DOHH2 (cell line): ENCODE results near the gene PGGHG.
"Not testable (repeated sequence)": the region's sequence is repeated elsewhere in the genome, so short reads cannot be mapped to it uniquely, and the experiment has no call there.

ENCODE experiments used
- H3F3A ChIP-seq: fragments of 200-600 bp; sonication (generic), shearing (Covaris generic); 2 replicates; pipeline ENCODE4 v1.6.0; 2016; ENCODE audit warnings: antibody characterized with exemption, mild to moderate bottlenecking; ENCODE audit not compliant: control insufficient read depth, insufficient read depth
- H3K27ac ChIP-seq: fragments of 200-600 bp; sonication (generic); 2 replicates; pipeline ENCODE4 v1.5.1; 2014; ENCODE audit warnings: low read depth, mild to moderate bottlenecking, low read length, moderate library complexity
- H3K27me3 ChIP-seq: fragments of 200-600 bp; sonication (generic); 2 replicates; pipeline ENCODE4 v1.6.1; 2014; ENCODE audit warnings: mild to moderate bottlenecking, low read length, mixed read lengths; ENCODE audit not compliant: control insufficient read depth
- H3K36me3 ChIP-seq: fragments of 200-600 bp; sonication (generic); 2 replicates; pipeline ENCODE4 v1.6.1; 2014; ENCODE audit warnings: mild to moderate bottlenecking, low read length, moderate library complexity, mixed read lengths; ENCODE audit not compliant: control insufficient read depth
- H3K4me1 ChIP-seq: fragments of 200-600 bp; sonication (generic); 2 replicates; pipeline ENCODE4 v1.6.1; 2014; ENCODE audit warnings: mild to moderate bottlenecking, low read length, mixed read lengths; ENCODE audit not compliant: control insufficient read depth
- H3K4me2 ChIP-seq: fragments of 200-600 bp; sonication (generic); 2 replicates; pipeline ENCODE4 v1.6.0; 2014; ENCODE audit warnings: mild to moderate bottlenecking, low read length, moderate library complexity
- H3K4me3 ChIP-seq: fragments of 200-600 bp; sonication (generic); 2 replicates; pipeline ENCODE4 v1.5.1; 2014; ENCODE audit warnings: mild to moderate bottlenecking, low read length, mixed read lengths
- H3K79me2 ChIP-seq: fragments of 200-600 bp; sonication (generic); 2 replicates; pipeline ENCODE4 v1.6.1; 2014; ENCODE audit warnings: mild to moderate bottlenecking, low read length, mixed read lengths; ENCODE audit not compliant: control insufficient read depth
- H3K9me2 ChIP-seq: fragments of 200-600 bp; sonication (generic); replicated peaks from 2 replicates; pipeline ENCODE4 v1.6.1; 2014; ENCODE audit warnings: mild to moderate bottlenecking, low read length, mixed read lengths; ENCODE audit not compliant: control insufficient read depth
- H3K9me3 ChIP-seq: fragments of 200-600 bp; sonication (generic); 2 replicates; pipeline ENCODE4 v1.6.1; 2014; ENCODE audit warnings: antibody characterized with exemption, low read length, mixed read lengths; ENCODE audit not compliant: control insufficient read depth, insufficient read depth
- H4K20me1 ChIP-seq: fragments of 200-600 bp; sonication (generic); 2 replicates; pipeline ENCODE4 v1.6.0; 2014; ENCODE audit warnings: low read depth, mild to moderate bottlenecking, antibody characterized with exemption, low read length, moderate library complexity; ENCODE audit not compliant: control insufficient read depth, insufficient read depth
- EZH2phosphoT487 ChIP-seq: fragments of 200-600 bp; sonication (generic); IDR thresholded peaks from 2 replicates; pipeline ENCODE4 v1.6.1; 2017; ENCODE audit warnings: borderline replicate concordance, mild to moderate bottlenecking, antibody characterized with exemption, low read length, moderate library complexity, mixed read lengths
- TF ChIP-seq, protein P1 (sequence below): fragments of 200-600 bp; sonication (generic); IDR thresholded peaks from one replicate; pipeline ENCODE4 v1.5.1; 2014; ENCODE audit warnings: antibody characterized with exemption, mild to moderate bottlenecking, low read depth, low read length; ENCODE audit not compliant: poor library complexity, severe bottlenecking

The PGGHG gene

DNA sequence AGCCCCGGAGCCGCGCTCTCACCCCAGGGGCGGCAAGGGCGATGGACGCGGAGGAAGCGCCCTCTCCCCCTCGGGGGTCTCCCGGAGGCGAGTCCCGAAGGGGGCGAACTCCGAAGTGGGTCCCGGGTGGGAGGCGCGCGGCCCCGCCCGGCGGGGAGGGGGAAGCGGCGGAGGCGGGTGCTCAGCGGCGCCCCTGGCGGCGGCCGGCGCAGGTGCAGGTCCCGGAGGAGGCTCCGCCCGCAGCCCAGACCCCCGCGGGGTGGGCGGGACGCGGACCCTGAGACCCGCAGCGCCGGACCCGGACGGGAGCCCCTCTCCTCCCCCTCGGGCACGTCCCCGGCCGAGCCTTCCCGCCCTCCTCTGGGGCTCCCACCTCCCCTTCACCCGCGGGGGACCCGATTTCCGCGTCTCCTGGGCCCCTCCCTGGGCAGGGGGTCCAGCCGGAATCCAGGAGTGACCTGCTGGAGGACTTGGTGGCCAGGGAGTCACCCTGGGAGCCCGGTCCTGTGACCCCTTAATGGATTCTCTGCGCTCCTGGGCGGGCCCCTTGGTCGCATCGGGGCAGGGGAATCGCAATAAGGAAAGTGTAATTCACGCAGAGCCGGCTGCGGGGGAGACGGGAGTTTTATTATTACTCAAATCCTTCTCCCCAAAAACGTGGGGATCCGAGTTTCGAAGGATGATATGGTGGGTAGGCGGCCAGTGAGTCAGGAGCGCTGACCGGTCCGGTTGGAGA is 22.3 kb downstream of the PGGHG start:
- H4K20me1 ChIP-seq, H3K4me3 ChIP-seq, H3F3A ChIP-seq, H3K27me3 ChIP-seq, H3K27ac ChIP-seq, H3K36me3 ChIP-seq, H3K9me2 ChIP-seq, H3K9me3 ChIP-seq, H3K79me2 ChIP-seq, H3K4me2 ChIP-seq: not testable (repeated sequence)
- peaks cover 41% of the 10 kb centered on the region for H3K4me1 ChIP-seq

DNA sequence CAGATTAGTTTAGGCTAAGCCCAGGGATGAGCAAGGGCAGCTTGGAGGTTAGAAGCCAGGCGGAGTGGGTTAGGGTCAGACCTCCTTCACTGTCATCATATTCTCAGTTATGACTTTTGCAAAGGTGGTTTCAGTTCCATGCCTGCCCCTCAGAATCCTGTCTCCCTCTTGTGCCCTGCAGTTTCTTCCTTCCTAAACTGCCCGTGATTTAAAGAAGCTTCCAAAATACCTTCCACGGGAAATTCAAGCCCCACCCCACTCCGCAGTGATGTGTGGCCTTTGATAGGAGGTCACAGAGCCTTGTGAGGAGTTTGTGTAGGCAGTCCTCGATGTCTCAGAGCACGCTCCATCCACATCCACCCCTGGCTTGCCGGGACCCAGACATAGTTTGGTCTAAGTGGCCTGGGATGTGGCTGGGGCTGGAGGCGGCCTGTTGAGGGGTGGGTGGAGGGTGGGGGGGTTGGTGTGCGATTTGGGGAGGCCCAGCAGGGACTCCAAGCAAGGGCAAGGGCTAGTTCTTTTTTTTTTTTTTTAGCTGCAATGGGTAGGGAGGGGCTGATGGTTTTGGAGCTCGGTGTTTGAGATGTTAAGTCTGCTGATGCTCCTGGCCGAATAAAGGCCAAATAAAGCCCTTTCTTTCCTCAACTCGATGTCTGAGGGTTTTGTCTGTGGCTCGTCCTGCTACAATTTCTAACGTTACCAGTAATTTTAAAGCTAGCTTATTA is 23.3 kb downstream of the PGGHG start:
- peaks cover 8% of the 10 kb centered on the region for H3K27me3 ChIP-seq
- H3K4me3 ChIP-seq: no peak overlapping the region
- peaks cover 10% of the 10 kb centered on the region for H3F3A ChIP-seq
- no peaks in the 10 kb centered on the region for H3K9me2 ChIP-seq
- H4K20me1 ChIP-seq: no peaks in the 10 kb centered on the region
- H3K4me1 ChIP-seq: peaks cover 41% of the 10 kb centered on the region
- H3K27ac ChIP-seq: no peak overlapping the region
- H3K4me2 ChIP-seq: peak overlapping the region; percentile 74
- peaks cover 5% of the 10 kb centered on the region for H3K79me2 ChIP-seq
- H3K36me3 ChIP-seq: no peaks in the 10 kb centered on the region
- TF ChIP-seq, protein P1, sequence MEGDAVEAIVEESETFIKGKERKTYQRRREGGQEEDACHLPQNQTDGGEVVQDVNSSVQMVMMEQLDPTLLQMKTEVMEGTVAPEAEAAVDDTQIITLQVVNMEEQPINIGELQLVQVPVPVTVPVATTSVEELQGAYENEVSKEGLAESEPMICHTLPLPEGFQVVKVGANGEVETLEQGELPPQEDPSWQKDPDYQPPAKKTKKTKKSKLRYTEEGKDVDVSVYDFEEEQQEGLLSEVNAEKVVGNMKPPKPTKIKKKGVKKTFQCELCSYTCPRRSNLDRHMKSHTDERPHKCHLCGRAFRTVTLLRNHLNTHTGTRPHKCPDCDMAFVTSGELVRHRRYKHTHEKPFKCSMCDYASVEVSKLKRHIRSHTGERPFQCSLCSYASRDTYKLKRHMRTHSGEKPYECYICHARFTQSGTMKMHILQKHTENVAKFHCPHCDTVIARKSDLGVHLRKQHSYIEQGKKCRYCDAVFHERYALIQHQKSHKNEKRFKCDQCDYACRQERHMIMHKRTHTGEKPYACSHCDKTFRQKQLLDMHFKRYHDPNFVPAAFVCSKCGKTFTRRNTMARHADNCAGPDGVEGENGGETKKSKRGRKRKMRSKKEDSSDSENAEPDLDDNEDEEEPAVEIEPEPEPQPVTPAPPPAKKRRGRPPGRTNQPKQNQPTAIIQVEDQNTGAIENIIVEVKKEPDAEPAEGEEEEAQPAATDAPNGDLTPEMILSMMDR: no peak
- no peak for TF ChIP-seq EZH2phosphoT487
- H3K9me3 ChIP-seq: no peaks in the 10 kb centered on the region

DNA sequence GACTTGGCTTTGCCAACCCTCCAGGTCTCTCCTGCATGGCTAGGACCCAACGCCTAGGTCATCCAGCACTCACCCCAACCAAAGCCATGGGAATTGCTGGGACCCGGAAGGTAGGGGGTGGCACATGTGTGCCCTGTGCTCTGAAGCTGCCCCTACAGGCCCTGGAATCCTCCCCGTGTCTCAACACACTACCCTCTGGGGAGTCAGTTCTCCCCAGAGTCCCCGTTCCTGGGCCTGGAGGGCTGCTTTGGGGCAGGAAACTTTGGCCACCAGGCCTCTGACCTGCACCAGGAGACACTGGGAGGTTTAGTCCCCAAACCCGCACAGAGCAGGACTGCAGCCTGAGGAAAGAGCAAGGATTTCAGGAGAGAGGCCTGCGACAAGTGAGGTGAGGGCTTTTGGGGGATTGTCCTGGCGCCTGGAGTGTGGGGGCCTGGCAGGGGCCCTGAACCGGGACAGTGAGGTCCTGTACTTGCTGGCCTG is 24.4 kb downstream of the PGGHG start:
- Histone ChIP-seq H3K27me3 (peaks cover 8% of the 10 kb centered on the region), H3K4me1 (peaks cover 35% of the 10 kb centered on the region), H3K27ac (peak overlapping the region; percentile 69), H4K20me1 (no peaks in the 10 kb centered on the region), H3K4me2 (peak overlapping the region; percentile 74), H3K79me2 (peaks cover 5% of the 10 kb centered on the region), H3F3A (peaks cover 15% of the 10 kb centered on the region), H3K9me3 (no peaks in the 10 kb centered on the region), H3K36me3 (no peaks in the 10 kb centered on the region), H3K9me2 (no peaks in the 10 kb centered on the region), H3K4me3 (peak overlapping the region; percentile 71)
- TF ChIP-seq EZH2phosphoT487: no peak
- TF ChIP-seq, protein P1: no peak
